Central memory CD4-positive, alpha-beta T cell (primary cell): Measurements from ENCODE around the gene LST1.

Experiments used
- DNase-seq: peaks from one replicate; pipeline ENCODE4 v3.0.0; 2022

LST1 gene

DNA sequence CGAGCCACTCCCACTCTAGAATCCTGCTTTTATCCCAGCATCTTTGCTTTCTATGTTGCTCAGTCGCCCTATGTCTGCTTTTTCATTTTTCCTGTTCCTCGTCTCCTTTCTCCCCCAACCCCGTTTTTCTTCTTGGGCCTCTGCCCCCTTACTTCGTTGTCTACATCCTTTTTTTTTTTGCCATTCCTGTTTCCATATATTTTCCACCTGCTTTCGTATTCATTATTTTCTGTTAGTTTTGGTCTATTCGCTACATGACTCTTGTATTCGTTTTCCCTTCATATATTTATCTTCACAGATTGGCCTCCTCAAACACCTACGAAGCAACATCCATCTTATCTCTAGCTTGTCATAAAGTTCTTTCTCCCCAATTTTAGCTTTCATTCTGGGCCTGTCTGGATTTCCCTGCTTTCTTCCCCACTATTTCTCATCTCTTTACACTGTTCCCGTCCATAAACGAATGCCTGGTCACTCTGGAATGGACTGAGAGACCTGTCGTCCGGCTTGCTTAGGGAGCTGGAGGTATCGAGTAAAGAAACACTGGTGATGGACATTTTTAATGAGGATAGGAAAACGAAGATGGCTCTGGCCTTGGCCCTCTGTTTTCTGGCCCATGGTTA, 35.4 kb downstream of the LST1 start:
- no peak for DNase-seq

DNA sequence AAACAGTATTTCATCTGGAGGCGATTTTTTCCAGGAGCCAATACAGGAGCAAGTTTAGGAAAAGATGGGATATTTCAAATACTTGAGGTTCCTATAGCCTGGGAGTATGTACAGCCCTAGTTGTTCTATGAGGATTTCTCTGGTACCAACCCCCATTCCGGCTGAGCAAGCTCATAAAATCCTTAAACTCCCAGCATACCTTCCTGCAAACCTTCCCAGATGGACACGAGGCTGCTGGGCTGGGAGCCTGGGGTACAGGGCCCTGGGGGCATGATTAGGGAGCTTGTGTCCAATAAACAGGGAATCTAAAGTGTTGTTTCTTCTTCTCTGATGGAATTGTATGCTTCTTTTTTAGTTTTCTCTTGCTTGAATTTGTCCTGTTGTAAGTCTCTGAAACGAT, 35.9 kb downstream of the LST1 start:
- no peak for DNase-seq

DNA sequence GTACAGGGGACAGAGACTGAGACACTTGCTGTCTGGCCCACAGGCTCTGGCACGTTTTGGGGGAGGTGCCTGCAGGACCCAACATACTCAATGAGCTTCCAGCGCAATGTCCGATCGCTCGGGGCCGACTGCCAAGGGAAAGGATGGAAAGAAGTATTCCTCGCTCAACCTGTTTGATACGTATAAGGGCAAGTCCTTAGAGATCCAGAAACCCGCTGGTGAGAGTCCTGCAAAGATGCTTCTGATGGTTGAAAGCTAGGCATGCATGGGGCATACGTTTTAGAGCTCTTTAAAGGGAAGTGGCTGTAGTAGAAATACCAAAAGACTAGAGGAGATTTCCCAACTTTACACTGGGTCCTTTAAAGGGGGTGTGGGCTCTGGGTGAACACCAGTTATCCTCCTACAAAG, 36.6 kb downstream of the LST1 start:
- DNase-seq = no peak

DNA sequence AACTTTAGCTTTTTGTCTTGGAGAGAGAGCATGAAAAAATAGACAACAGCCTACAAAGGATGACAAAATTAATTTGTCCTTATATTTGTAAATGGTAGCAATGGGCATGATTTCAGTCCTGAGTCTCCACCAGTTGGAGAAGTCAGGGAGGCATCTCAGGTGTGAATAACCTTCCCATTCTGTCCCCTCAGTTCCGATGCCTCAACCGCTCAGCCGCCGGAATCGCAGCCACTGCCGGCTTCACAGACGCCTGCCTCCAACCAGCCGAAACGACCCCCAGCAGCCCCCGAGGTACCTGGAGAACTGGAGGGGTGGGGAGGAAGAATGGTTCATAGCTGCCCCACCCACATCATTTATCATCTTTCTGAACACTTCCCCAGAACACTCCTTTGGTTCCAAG, 38.0 kb downstream of the LST1 start:
- DNase-seq = no peak

DNA sequence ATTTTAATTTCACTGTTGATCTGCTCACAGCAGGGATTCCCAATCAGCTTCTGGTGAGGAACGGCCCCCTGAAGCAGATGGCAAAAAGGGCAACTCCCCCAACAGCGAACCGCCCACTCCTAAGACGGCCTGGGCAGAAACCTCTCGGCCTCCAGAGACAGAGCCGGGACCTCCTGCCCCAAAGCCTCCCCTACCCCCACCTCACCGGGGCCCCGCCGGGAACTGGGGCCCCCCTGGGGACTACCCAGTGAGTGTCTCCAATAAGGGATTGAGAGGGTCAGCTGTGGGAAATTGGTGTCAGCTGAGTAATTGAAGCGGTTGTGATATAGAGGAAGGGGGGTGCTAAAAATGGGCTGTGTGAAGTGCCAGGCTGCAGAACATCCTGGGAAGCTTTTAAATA, 40.9 kb downstream of the LST1 start:
- no peak for DNase-seq

DNA sequence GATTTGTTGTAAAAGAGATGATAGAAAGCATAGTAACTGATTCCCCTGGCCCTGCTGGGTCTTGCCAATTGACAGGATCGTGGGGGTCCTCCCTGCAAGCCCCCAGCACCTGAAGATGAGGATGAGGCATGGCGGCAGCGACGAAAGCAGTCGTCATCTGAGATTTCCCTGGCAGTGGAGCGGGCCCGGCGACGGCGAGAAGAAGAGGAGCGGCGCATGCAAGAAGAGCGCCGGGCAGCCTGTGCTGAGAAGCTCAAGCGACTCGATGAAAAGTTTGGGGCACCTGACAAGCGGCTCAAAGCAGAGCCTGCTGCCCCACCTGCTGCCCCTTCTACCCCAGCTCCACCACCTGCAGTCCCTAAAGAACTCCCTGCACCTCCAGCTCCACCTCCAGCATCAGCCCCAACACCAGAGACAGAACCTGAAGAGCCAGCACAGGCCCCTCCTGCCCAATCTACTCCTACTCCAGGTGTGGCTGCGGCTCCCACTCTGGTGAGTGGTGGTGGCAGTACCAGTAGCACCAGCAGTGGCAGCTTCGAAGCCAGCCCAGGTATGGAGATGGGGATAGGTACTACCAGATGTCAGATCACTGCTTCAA, 41.7 kb downstream of the LST1 start:
- DNase-seq = no peak

DNA sequence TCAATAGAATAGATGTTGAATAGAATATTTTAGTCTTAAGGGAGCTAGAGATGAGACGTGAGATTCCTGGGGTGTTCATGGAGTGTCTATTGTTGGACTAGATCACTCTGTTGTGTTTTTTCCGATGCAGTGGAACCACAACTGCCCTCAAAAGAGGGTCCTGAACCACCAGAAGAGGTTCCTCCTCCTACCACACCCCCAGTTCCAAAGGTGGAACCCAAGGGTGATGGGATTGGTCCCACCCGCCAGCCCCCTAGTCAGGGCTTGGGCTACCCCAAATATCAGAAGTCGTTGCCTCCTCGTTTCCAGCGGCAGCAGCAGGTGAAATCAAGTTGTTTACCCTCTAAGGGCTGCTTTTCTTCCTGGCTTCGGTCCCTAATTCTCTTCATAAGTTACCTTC, 42.9 kb downstream of the LST1 start:
- no peak for DNase-seq

DNA sequence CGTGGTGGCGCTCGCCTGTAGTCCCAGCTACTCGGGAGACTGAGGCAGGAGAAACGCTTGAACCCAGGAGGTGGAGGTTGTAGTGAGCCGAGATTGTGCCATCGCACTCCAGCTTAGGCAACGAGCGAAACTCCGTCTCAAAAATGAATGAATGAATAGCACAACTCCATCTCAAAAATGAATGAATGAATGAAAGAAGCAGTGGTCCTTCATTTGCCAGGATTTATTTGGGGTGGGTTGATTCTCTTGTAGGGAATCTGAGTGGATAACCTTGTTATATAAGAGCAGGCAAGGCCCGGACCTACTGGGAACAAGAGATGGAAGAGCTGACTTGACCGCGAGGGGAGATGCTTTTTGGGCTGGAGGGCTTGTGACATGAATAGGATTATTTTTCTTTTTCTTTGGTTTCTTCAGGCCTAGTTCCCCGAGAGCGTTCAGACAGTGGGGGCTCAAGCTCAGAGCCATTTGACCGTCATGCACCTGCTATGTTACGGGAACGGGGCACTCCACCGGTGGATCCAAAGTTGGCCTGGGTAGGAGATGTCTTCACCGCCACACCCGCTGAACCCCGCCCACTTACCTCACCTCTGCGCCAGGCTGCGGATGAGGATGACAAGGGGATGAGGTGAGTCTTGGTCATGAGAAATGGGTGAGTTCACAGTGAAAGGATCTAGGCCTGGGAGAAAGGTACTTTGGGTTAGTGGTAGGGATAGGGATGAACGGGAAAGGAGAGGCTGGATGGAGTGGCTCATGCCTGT, 44.3 kb downstream of the LST1 start:
- no peak for DNase-seq

DNA sequence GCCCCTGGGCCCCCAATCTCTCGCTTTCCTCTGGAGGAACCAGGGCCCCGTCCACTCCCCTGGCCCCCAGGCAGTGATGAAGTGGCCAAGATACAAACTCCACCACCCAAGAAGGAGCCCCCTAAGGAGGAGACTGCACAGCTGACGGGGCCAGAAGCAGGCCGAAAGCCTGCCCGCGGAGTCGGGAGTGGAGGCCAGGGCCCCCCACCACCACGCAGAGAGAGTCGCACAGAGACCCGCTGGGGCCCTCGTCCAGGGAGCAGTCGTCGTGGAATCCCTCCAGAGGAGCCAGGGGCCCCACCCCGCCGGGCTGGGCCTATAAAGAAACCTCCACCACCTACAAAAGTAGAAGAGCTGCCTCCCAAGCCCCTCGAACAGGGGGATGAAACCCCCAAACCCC, 45.1 kb downstream of the LST1 start:
- DNase-seq = no peak

DNA sequence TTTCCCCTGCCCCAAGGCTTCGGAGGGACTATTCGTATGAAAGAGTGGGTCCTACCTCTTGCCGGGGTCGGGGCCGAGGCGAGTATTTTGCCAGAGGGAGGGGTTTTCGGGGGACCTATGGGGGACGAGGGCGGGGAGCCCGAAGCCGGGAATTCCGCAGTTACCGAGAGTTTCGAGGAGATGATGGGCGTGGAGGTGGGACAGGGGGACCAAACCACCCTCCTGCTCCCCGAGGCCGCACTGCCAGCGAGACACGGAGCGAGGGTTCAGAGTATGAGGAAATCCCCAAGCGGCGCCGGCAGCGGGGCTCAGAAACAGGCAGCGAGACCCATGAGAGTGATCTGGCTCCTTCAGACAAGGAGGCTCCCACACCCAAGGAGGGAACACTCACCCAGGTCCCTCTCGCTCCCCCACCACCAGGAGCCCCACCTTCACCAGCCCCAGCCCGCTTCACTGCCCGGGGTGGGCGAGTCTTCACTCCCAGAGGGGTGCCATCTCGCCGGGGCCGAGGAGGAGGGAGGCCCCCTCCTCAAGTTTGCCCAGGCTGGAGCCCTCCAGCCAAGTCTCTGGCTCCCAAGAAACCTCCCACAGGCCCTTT, 45.7 kb downstream of the LST1 start:
- no peak for DNase-seq

DNA sequence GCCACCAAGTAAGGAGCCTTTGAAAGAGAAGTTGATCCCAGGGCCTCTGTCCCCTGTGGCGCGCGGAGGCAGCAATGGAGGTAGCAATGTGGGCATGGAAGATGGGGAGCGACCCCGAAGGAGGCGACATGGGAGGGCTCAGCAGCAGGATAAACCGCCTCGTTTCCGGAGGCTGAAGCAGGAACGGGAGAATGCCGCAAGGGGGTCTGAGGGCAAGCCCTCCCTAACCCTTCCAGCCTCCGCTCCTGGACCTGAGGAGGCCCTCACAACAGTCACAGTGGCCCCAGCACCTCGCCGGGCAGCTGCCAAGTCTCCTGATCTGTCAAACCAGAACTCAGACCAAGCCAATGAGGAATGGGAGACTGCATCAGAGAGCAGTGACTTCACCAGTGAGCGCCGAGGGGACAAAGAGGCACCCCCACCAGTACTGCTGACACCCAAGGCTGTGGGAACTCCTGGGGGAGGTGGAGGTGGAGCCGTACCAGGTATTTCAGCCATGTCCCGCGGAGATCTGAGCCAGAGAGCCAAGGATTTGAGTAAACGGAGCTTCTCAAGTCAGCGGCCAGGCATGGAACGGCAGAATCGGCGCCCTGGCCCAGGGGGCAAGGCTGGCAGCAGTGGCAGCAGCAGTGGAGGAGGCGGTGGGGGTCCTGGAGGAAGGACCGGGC, 46.3 kb downstream of the LST1 start:
- no peak for DNase-seq

DNA sequence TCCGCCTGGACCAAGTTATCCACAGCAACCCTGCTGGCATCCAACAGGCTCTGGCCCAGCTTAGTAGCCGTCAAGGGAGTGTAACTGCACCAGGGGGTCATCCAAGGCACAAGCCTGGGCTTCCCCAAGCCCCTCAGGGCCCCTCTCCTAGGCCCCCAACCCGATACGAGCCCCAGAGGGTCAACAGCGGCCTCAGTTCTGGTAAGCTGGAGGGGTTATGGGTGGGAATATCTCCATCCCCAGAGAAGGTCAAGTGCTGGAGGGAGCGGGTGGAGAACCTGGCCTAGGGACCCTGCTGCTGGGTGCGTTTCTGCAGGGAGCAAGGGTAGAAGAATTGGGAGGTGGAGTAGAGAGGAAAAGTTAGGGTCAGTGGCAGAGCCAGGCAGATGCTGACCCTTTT, 47.4 kb downstream of the LST1 start:
- no peak for DNase-seq

DNA sequence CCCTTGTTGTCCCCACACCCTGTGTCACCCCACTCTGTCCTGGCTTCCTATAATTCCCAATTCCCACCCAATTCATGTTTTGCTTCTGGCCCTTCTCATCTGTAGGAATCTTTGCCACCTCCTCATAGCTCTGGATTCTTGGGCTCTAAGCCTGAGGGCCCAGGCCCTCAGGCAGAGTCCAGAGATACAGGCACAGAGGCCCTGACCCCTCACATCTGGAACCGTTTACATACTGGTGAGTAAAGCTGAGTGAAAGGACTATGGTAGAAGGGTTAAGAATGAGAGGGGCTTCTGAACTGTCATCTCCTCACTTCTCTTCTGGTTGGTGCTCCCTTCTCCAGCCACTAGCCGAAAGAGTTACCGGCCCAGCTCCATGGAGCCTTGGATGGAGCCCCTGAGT, 48.1 kb downstream of the LST1 start:
- DNase-seq = no peak

DNA sequence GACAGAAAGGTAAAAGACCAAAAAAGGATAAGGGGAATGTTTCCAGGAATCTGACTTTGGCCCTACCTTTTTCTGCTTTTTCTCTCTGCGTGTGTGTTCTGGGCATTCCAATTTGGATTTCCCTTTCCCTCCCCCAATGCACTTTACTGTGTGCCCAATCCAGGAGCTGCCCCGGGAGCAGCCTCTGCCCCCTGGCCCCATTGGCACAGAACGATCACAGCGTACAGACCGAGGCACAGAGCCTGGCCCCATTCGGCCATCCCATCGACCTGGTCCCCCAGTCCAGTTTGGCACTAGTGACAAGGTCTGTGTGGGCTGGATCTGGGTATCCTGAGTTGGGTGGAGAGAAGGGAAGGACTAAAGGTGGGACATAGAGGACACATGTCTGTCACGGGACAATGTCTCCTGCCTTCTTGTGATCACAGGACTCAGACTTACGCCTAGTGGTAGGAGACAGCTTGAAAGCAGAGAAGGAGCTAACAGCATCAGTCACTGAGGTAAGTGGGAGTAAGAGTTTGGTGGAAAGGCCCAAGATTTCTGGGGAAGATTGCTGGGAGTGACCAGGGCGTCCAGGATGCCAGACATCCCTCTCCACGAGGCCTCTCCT, 49.0 kb downstream of the LST1 start:
- DNase-seq = no peak

DNA sequence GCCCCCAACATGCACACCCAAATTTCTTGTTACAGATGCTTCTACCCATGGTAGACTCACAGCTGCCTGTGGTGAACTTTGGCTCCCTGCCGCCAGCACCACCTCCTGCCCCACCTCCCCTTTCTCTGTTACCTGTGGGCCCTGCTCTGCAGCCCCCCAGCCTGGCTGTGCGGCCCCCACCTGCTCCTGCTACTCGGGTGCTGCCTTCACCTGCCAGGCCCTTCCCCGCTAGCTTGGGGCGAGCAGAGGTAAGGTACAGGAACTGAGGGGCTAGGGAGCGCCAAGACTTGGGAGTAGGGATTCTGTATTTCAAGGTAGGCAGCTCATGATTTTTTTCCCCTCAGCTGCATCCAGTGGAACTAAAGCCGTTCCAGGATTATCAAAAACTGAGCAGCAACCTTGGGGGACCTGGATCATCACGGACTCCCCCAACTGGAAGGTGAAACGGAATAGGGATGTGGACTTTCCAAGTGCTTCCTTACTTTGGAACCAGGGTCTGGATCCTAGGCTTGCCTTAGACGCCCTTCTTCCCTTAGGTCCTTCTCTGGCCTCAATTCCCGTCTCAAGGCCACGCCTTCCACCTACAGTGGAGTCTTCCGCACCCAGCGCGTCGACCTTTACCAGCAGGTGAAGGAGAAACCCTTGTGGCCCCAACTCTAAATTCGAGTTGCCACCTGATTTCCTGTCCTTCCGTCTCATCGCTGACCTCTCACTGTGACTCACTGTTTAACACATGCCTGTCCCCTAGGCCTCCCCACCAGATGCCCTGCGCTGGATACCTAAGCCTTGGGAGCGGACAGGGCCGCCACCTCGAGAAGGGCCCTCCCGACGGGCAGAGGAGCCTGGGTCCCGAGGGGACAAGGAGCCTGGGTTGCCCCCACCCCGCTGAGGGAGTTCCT, 50.9 kb downstream of the LST1 start:
- no peak for DNase-seq
